Natural killer cell (primary cell): ENCODE results near the gene CXCR2. TPM values are rescaled to one million over a fixed set of nuclear protein-coding genes. Genes with fewer than 3 reads are reported as not detected.
A peak's percentile ranks its signal among the peaks of the same experiment; 100 is the strongest.

Experiments
- ATAC-seq, 3 donors: fragments of 150-1000 bp in 2 of 3; fragments of 200-7000 bp in 1 of 3; cut with Tn5 transposase; 1 replicate in 1 of 3; 2 replicates in 2 of 3; pipeline ENCODE4 v1.10.0; 2021; ENCODE audit warnings: mild to moderate bottlenecking in 2 of 3, moderate library complexity in 2 of 3
- DNase-seq, 2 donors: peaks; one replicate each; pipeline versions ENCODE4 v3.0.0 to v3.0.0-alpha.2; 2013 to 2021; ENCODE audit warnings: mixed read lengths in 1 of 2
- H3K27ac ChIP-seq: one replicate; pipeline ENCODE4 v1.5.1; 2013; ENCODE audit warnings: mild to moderate bottlenecking, low read length
- H3K27me3 ChIP-seq: one replicate; pipeline ENCODE4 v1.6.1; 2013; ENCODE audit warnings: low read length; ENCODE audit not compliant: control insufficient read depth, insufficient read depth
- H3K36me3 ChIP-seq: one replicate; pipeline ENCODE4 v1.6.1; 2013; ENCODE audit warnings: low read length; ENCODE audit not compliant: control insufficient read depth, insufficient read depth
- H3K4me1 ChIP-seq: one replicate; pipeline ENCODE4 v1.6.1; 2013; ENCODE audit warnings: low read length; ENCODE audit not compliant: control insufficient read depth, insufficient read depth
- H3K4me3 ChIP-seq: one replicate; pipeline ENCODE4 v1.5.1; 2013; ENCODE audit warnings: low read length
- H3K9me3 ChIP-seq: one replicate; pipeline ENCODE4 v1.6.1; 2013; ENCODE audit warnings: low read length; ENCODE audit not compliant: control insufficient read depth, insufficient read depth
- H3K27ac Mint-ChIP-seq, 2 donors: one replicate each; pipeline ENCODE4 v1.8.0; 2022; ENCODE audit warnings: mild to moderate bottlenecking in 2 of 2, mixed read lengths in 2 of 2, moderate library complexity in 1 of 2
- H3K27me3 Mint-ChIP-seq, 2 donors: one replicate each; pipeline ENCODE4 v1.8.0; 2022; ENCODE audit warnings: low read depth in 2 of 2, mixed read lengths in 2 of 2
- H3K36me3 Mint-ChIP-seq: one replicate; pipeline ENCODE4 v1.8.0; 2022; ENCODE audit warnings: mixed read lengths
- H3K4me1 Mint-ChIP-seq, 2 donors: one replicate each; pipeline ENCODE4 v1.8.0; 2022; ENCODE audit warnings: mixed read lengths in 2 of 2
- H3K4me3 Mint-ChIP-seq: one replicate; pipeline ENCODE4 v1.8.0; 2022; ENCODE audit warnings: mild to moderate bottlenecking, moderate library complexity, mixed read lengths
- H3K9me3 Mint-ChIP-seq, 2 donors: one replicate each; pipeline ENCODE4 v1.8.0; 2022; ENCODE audit warnings: mixed read lengths in 2 of 2
- CTCF ChIP-seq: fragments of 200-600 bp; IDR thresholded peaks from one replicate; pipeline ENCODE4 v1.8.0; 2022; ENCODE audit warnings: antibody characterized with exemption
- WGBS: methylation state at CpG from one replicate; pipeline ENCODE4 v1.1.7; 2013; ENCODE audit warnings: missing lambda C conversion rate; ENCODE audit not compliant: insufficient coverage; 5-methylcytosine and 5-hydroxymethylcytosine counted together
- intact Hi-C: fragments of 100-400 bp; cut with micrococcal nuclease; formaldehyde crosslinking; loops from one replicate; pipeline ENCODE4 v1.14.2; 2022
- total RNA-seq, 4 donors: library from RNA; stranded (reverse); fragments of 120-200 nt in 1 of 4; gene quantifications; one replicate each; pipeline versions ENCODE4 v1.2.3 to v1.2.4, GENCODE V29; 2013 to 2022

The CXCR2 gene
- total RNA-seq, 3 donors from 2014 or later (not counting 1 experiment from before 2014, with no cell fraction given), result 24.3 to 35.3 (median 25.8) TPM

- no peak for TF ChIP-seq CTCF
- H3K27me3 Mint-ChIP-seq, result peaks cover 0 to 5% of the 10 kb centered on the region in 2 donors
- ATAC-seq (no peak), DNase-seq (no peak)
- intact Hi-C loops, result no loop called here
- H3K4me1 ChIP-seq, result no peaks in the 10 kb centered on the region
- H3K27ac ChIP-seq, result no peak overlapping the region
- H3K4me3 Mint-ChIP-seq, result no peak overlapping the region
- no peaks in the 10 kb centered on the region for H3K36me3 ChIP-seq
- no peak overlapping the region for H3K27ac Mint-ChIP-seq
- no peaks in the 10 kb centered on the region for H3K36me3 Mint-ChIP-seq
- 100% methylated on average over 1 of the region's 1 CpG for WGBS
- H3K9me3 Mint-ChIP-seq, result no peaks in the 10 kb centered on the region
- no peaks in the 10 kb centered on the region for H3K27me3 ChIP-seq
- H3K4me1 Mint-ChIP-seq, result peaks cover 17 to 19% of the 10 kb centered on the region in 2 donors
- no peaks in the 10 kb centered on the region for H3K9me3 ChIP-seq
- no peak overlapping the region for H3K4me3 ChIP-seq
These were observed 26.9 kb downstream of the CXCR2 start for GRCh38 chr2:218152777-218153176.

DNA sequence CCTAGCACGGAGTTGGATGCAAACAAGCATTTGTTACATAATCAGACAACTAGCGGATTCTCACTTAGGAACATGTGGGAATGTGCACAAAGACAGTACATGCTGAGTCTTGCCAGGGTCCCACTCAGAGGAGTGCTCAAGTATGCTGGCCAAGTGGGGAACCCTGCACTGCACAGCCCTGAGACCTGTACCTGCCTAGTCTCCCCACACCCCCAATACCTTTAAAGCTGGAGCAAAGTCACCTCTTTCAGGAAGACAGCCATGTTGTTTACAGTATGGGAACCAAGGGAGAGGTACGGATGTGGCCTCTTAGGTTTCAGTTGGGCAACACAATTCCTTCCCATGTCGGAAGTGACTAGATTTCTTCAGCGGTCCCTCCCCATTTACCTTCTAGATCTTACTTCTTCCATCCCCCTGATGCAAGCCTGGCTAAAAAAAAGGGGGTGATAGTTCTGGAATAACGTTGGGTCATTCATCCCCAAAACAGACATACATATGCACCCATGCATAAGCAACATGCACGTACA lies 30.2 kb downstream of the CXCR2 start:
- H3K4me3 ChIP-seq, result no peak overlapping the region
- Mint-ChIP-seq H3K9me3 (no peaks in the 10 kb centered on the region), H3K4me3 (no peak overlapping the region), H3K36me3 (no peaks in the 10 kb centered on the region), H3K27me3 (peaks cover 0 to 2% of the 10 kb centered on the region in 2 donors), H3K27ac (no peak overlapping the region), H3K4me1 (peaks cover 9 to 20% of the 10 kb centered on the region in 2 donors)
- H3K27ac ChIP-seq, result no peak overlapping the region
- no peaks in the 10 kb centered on the region for H3K27me3 ChIP-seq
- H3K4me1 ChIP-seq, result no peaks in the 10 kb centered on the region
- DNase-seq, result no peak
- H3K36me3 ChIP-seq, result no peaks in the 10 kb centered on the region
- no peaks in the 10 kb centered on the region for H3K9me3 ChIP-seq
- no peak for TF ChIP-seq CTCF
- intact Hi-C loops, result no loop called here
- WGBS, result 93% methylated on average over 7 of the region's 7 CpGs
- ATAC-seq, result no peak

DNA sequence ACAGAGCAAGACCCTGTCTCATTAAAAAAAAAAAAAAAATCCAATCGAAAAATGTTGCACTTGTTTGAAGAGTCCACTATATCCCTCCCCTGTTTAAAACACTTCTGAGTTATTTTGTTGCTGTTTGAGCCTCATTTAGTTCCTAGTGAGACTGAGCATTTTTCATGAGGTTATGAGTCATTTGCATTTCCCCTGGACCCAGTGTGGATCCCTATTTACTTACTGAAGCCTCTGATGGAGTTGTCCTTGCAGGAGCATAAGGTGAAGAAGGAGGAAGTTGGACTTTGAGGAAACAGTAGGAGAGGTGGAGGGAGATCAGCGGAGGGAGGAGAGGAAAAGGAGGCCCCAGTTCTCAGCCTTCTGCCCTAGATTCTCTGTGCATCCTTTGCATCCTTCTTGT lies 35.8 kb downstream of the CXCR2 start:
- peaks cover 8% of the 10 kb centered on the region for H3K36me3 ChIP-seq

More for the DNA sequence above, 35.8 kb downstream of the CXCR2 start:
- Mint-ChIP-seq H3K27me3 (no peaks in the 10 kb centered on the region), H3K4me3 (no peak overlapping the region), H3K9me3 (no peaks in the 10 kb centered on the region), H3K4me1 (peaks cover 60 to 66% of the 10 kb centered on the region in 2 donors), H3K36me3 (peaks cover 11% of the 10 kb centered on the region), H3K27ac (peak overlapping the region; percentile 82 to 92)
- Histone ChIP-seq H3K27ac (no peak overlapping the region), H3K4me3 (no peak overlapping the region), H3K4me1 (peaks cover 28% of the 10 kb centered on the region), H3K9me3 (no peaks in the 10 kb centered on the region), H3K27me3 (no peaks in the 10 kb centered on the region)
- intact Hi-C loops, result no loop called here
- WGBS, result 100% methylated on average over 1 of the region's 2 CpGs
- no peak for TF ChIP-seq CTCF
- ATAC-seq (no peak), DNase-seq (no peak)
